Panc1 (cell line): ENCODE measurements around the gene PEX6. TPM values are rescaled to one million over a fixed set of nuclear protein-coding genes. Genes with fewer than 3 reads are reported as not detected.

ENCODE experiments used
- ATAC-seq: fragments of 200-7000 bp; cut with Tn5 transposase; 2 replicates; pipeline ENCODE4 v1.9.1; 2020; ENCODE audit warnings: mild to moderate bottlenecking, moderate library complexity
- BruUV-seq: library from RNA; stranded (reverse); fragments of 400-500 nt; replicated peaks from 2 replicates; lab custom pipeline; 2021; lab: Mats Ljungman, UMichigan
- CTCF ChIA-PET: fragments of 300-600 bp; sonication (Branson Sonifier 250); formaldehyde crosslinking; loops from one replicate; lab custom pipeline; 2022; ENCODE audit warnings: antibody characterized with exemption; lab: Charles Lee
- POLR2A ChIA-PET: fragments of 300-600 bp; sonication (Branson Sonifier 250); formaldehyde crosslinking; loops from one replicate; lab custom pipeline; 2022; ENCODE audit warnings: antibody characterized with exemption; lab: Charles Lee
- DNase-seq: peaks from one replicate; pipeline ENCODE4 v3.0.0-alpha.2; 2010; ENCODE audit warnings: low read depth, low spot score
- H3K27ac ChIP-seq: 2 replicates; pipeline ENCODE4 v1.5.1; 2011; ENCODE audit warnings: mild to moderate bottlenecking, low read length, inconsistent platforms
- H3K27me3 ChIP-seq: fragments of 200-500 bp; sonication (Bioruptor generic); 2 replicates; pipeline ENCODE4 v1.6.0; 2014; ENCODE audit warnings: low read length, inconsistent platforms; ENCODE audit not compliant: control insufficient read depth, insufficient read depth
- H3K36me3 ChIP-seq: fragments of 200-500 bp; sonication (Bioruptor generic); 2 replicates; pipeline ENCODE4 v1.5.1; 2014; ENCODE audit warnings: inconsistent platforms, mild to moderate bottlenecking, low read length, moderate library complexity; ENCODE audit not compliant: control insufficient read depth, insufficient read depth
- H3K4me1 ChIP-seq: 2 replicates; pipeline ENCODE4 v1.5.1; 2011; ENCODE audit warnings: inconsistent platforms, mild to moderate bottlenecking, low read length, moderate library complexity; ENCODE audit not compliant: control insufficient read depth, insufficient read depth
- H3K4me3 ChIP-seq, 2 experiments: 2 replicates each; pipeline ENCODE4 v1.5.1; 2011 to 2012; ENCODE audit warnings: low read depth in 2 of 2, low read length in 2 of 2, mild to moderate bottlenecking in 2 of 2, inconsistent platforms in 1 of 2, moderate library complexity in 1 of 2
- H3K9me3 ChIP-seq: fragments of 200-500 bp; sonication (Bioruptor generic); 2 replicates; pipeline ENCODE4 v1.5.1; 2014; ENCODE audit warnings: low read depth, mild to moderate bottlenecking, inconsistent platforms, low read length, moderate library complexity; ENCODE audit not compliant: control insufficient read depth, insufficient read depth
- POLR2AphosphoS5 ChIP-seq: IDR thresholded peaks from 2 replicates; pipeline ENCODE4 v1.6.1; 2012; ENCODE audit warnings: mild to moderate bottlenecking, low read depth, low read length, moderate library complexity
- SIN3A ChIP-seq: IDR thresholded peaks from 2 replicates; pipeline ENCODE4 v1.6.1; 2012; ENCODE audit warnings: low read depth, mild to moderate bottlenecking, low read length, moderate library complexity, borderline replicate concordance; ENCODE audit not compliant: insufficient read depth
- TCF7L2 ChIP-seq: IDR thresholded peaks from 2 replicates; pipeline ENCODE4 v1.6.1; 2011; ENCODE audit warnings: mild to moderate bottlenecking, low read depth, low read length, inconsistent platforms
- in situ Hi-C: cut with HindIII; loops from 2 replicates; pipeline ENCODE4 v1.10.0; 2016; ENCODE audit warnings: low sequenced_read_pairs, low pct_unique_long_range_greater_than_20kb
- intact Hi-C: fragments of 100-400 bp; cut with micrococcal nuclease; formaldehyde crosslinking; loops from one replicate; pipeline ENCODE4 v1.10.0; 2022; ENCODE audit not compliant: unreplicated experiment
- total RNA-seq: library from RNA; stranded (reverse); gene quantifications from one replicate; pipeline ENCODE4 v1.2.1, GENCODE V29; 2021; ENCODE audit not compliant: unreplicated experiment
- TF ChIP-seq, protein P1 (sequence below): fragments of 450-650 bp; IDR thresholded peaks from 2 replicates; pipeline ENCODE4 v1.5.1; 2017; ENCODE audit warnings: mild to moderate bottlenecking
- TF ChIP-seq, protein P2 (sequence below), 2 experiments: IDR thresholded peaks; 2 replicates each; pipeline ENCODE4 v1.6.1; 2011 to 2012; ENCODE audit warnings: low read depth in 2 of 2, control low read depth in 1 of 2, low read length in 1 of 2, mild to moderate bottlenecking in 1 of 2, moderate library complexity in 1 of 2; ENCODE audit not compliant: insufficient read depth in 1 of 2

Gene PEX6
- total RNA-seq, 1 experiment from 2014 or later, result 21.7 TPM

DNA sequence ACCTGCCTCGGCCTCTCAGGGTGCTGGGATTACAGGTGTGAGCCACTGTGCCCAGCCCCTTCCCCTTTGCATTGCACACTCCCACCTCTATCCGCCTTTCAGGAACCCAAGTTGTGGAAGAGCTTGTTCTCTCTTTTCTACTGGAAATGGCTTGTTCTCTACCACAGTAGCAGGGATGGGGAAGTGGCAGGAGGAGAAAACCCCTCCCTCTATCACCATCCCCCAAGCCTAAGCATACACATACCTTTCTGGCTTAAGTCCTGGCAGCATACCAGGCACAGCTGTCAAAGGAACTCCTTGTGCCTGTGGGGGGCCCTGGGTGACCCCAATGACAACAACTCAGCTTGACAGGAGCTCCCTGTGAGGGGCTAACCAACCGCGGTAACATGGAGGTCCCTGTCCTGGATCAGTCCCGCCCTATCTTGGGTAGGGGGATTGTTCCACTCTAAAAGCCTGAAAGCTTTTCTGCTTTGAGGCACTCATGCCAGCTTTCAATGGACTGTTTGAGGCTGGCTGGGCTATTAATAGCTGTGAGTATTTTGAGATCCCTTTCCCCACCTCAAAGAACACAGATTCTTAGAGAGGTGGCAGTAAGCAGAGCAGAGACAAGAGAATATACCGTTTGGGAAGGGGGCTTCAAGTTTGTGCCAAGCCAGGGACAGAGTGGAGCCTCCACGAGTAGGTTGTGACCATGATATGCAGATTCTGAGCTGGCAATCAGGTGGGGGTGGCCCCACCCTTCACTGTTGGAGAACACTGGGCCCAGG, 37.4 kb upstream of the PEX6 start:
- ATAC-seq, result no peak
- peaks cover 30% of the 10 kb centered on the region for H3K4me1 ChIP-seq
- ChIA-PET CTCF (no interaction called here), POLR2A (interaction anchor here (0.5 kb wide), 1 partner anchor 19 kb away, joined by 3 read pairs; no protein-coding TSS in a partner anchor)
- TF ChIP-seq SIN3A, result no peak
- TF ChIP-seq POLR2AphosphoS5, result no peak
- TF ChIP-seq, protein P1, sequence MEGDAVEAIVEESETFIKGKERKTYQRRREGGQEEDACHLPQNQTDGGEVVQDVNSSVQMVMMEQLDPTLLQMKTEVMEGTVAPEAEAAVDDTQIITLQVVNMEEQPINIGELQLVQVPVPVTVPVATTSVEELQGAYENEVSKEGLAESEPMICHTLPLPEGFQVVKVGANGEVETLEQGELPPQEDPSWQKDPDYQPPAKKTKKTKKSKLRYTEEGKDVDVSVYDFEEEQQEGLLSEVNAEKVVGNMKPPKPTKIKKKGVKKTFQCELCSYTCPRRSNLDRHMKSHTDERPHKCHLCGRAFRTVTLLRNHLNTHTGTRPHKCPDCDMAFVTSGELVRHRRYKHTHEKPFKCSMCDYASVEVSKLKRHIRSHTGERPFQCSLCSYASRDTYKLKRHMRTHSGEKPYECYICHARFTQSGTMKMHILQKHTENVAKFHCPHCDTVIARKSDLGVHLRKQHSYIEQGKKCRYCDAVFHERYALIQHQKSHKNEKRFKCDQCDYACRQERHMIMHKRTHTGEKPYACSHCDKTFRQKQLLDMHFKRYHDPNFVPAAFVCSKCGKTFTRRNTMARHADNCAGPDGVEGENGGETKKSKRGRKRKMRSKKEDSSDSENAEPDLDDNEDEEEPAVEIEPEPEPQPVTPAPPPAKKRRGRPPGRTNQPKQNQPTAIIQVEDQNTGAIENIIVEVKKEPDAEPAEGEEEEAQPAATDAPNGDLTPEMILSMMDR, result no peak
- no peak for TF ChIP-seq TCF7L2
- TF ChIP-seq, protein P2, sequence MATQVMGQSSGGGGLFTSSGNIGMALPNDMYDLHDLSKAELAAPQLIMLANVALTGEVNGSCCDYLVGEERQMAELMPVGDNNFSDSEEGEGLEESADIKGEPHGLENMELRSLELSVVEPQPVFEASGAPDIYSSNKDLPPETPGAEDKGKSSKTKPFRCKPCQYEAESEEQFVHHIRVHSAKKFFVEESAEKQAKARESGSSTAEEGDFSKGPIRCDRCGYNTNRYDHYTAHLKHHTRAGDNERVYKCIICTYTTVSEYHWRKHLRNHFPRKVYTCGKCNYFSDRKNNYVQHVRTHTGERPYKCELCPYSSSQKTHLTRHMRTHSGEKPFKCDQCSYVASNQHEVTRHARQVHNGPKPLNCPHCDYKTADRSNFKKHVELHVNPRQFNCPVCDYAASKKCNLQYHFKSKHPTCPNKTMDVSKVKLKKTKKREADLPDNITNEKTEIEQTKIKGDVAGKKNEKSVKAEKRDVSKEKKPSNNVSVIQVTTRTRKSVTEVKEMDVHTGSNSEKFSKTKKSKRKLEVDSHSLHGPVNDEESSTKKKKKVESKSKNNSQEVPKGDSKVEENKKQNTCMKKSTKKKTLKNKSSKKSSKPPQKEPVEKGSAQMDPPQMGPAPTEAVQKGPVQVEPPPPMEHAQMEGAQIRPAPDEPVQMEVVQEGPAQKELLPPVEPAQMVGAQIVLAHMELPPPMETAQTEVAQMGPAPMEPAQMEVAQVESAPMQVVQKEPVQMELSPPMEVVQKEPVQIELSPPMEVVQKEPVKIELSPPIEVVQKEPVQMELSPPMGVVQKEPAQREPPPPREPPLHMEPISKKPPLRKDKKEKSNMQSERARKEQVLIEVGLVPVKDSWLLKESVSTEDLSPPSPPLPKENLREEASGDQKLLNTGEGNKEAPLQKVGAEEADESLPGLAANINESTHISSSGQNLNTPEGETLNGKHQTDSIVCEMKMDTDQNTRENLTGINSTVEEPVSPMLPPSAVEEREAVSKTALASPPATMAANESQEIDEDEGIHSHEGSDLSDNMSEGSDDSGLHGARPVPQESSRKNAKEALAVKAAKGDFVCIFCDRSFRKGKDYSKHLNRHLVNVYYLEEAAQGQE (IDR thresholded peaks at IDR 0.05; ENCODE audit: insufficient read depth in 1 of 2, low read depth in 2 of 2, low read length in 1 of 2), result no peak
- no peaks in the 10 kb centered on the region for H3K9me3 ChIP-seq
- no peak for DNase-seq
- BruUV-seq, result TSS peak; percentile 22
- no peak overlapping the region for H3K27ac ChIP-seq
- intact Hi-C loops, result no loop called here
- H3K36me3 ChIP-seq, result peaks cover 6% of the 10 kb centered on the region
- no peaks in the 10 kb centered on the region for H3K27me3 ChIP-seq
- H3K4me3 ChIP-seq, result no peak overlapping the region
- in situ Hi-C loops, result no loop called here

DNA sequence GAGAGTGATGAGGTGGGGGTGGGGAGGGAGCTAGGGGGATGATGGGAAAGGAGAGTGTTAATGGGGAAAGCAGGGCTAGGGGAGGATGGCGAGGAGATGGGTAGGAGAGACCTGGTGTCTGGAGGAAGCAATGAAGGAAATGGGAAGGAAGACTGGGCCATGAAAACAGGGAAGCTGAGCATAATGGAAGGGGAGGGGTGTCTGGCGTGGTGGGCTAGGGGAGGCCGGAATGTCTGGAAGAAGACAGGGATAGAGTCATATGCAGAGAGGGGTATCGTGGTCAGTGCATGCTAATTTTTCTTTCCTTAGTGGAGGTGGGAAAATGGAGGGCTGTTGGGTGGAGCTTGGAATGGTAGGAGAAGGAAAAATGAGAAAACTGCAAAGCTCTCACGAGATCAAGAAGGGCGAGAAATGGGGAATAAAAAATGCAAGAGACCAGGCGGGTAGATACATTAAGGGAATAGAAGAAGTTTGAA, 35.5 kb upstream of the PEX6 start:
- DNase-seq, result no peak
- CTCF ChIA-PET, result interaction anchor here (1.0 kb wide), 1 partner anchor 113 kb away, joined by 3 read pairs; no protein-coding TSS in a partner anchor
- Histone ChIP-seq H3K27me3 (no peaks in the 10 kb centered on the region), H3K27ac (peak overlapping the region; percentile 94), H3K9me3 (no peaks in the 10 kb centered on the region), H3K4me3 (peak overlapping the region; percentile 87 to 95), H3K36me3 (peaks cover 17% of the 10 kb centered on the region), H3K4me1 (peaks cover 20% of the 10 kb centered on the region)
- no peak for ATAC-seq
- in situ Hi-C loops, result no loop called here
- TF ChIP-seq, protein P1, result no peak
- TF ChIP-seq TCF7L2 (no peak), SIN3A (no peak), POLR2AphosphoS5 (no peak)
- TF ChIP-seq, protein P2 (IDR thresholded peaks at IDR 0.05; ENCODE audit: insufficient read depth in 1 of 2, low read depth in 2 of 2, low read length in 1 of 2), result no peak
- POLR2A ChIA-PET, result interaction anchor here (0.6 to 1.0 kb wide), 2 partner anchors 36 to 168 kb away, joined by 3 read pairs; partner anchors contain the start of gene CUL9
- intact Hi-C loops, result loop anchor here (5.0 kb wide), 1 partner anchor 112 kb away; no protein-coding TSS in a partner anchor
- BruUV-seq, result TSS peak; percentile 86
